Nephron progenitor cell (in vitro differentiated cells): ENCODE data around the gene TRAF3IP1.
A peak's percentile ranks its signal among the peaks of the same experiment; 100 is the strongest.

Source experiments
- DNase-seq: peaks from one replicate; pipeline ENCODE4 v3.0.0; 2021
- H3K27ac Mint-ChIP-seq: 2 replicates; pipeline ENCODE4 v1.8.0; 2021; ENCODE audit warnings: mild to moderate bottlenecking, moderate library complexity, mixed read lengths
- H3K27me3 Mint-ChIP-seq: 2 replicates; pipeline ENCODE4 v1.8.0; 2021; ENCODE audit warnings: mild to moderate bottlenecking, low read depth, mixed read lengths; ENCODE audit not compliant: poor library complexity
- H3K36me3 Mint-ChIP-seq: 2 replicates; pipeline ENCODE4 v1.8.0; 2021; ENCODE audit warnings: low read depth, mixed read lengths
- H3K4me1 Mint-ChIP-seq: 2 replicates; pipeline ENCODE4 v1.8.0; 2021; ENCODE audit warnings: mixed read lengths
- H3K4me3 Mint-ChIP-seq: 2 replicates; pipeline ENCODE4 v1.8.0; 2021; ENCODE audit warnings: mild to moderate bottlenecking, moderate library complexity, mixed read lengths
- H3K9me3 Mint-ChIP-seq: 2 replicates; pipeline ENCODE4 v1.8.0; 2021; ENCODE audit warnings: mild to moderate bottlenecking, moderate library complexity, mixed read lengths
- CTCF ChIP-seq: fragments of 200-600 bp; sonication (generic); IDR thresholded peaks from 2 replicates; pipeline ENCODE4 v1.5.0; 2021; ENCODE audit warnings: antibody characterized with exemption

TRAF3IP1 gene

GRCh38 chr2:238383135-238383534 lies 62.8 kb downstream of the TRAF3IP1 start:
- peaks cover 36% of the 10 kb centered on the region for H3K36me3 Mint-ChIP-seq
- H3K4me3 Mint-ChIP-seq, result no peak overlapping the region
- peaks cover 22% of the 10 kb centered on the region for H3K4me1 Mint-ChIP-seq
- no peaks in the 10 kb centered on the region for H3K27me3 Mint-ChIP-seq
- peaks cover 13% of the 10 kb centered on the region for H3K9me3 Mint-ChIP-seq
- no peak for TF ChIP-seq CTCF
- no peak for DNase-seq
- H3K27ac Mint-ChIP-seq, result no peak overlapping the region

- Mint-ChIP-seq H3K9me3 (peaks cover 13% of the 10 kb centered on the region), H3K4me3 (no peak overlapping the region), H3K4me1 (peaks cover 22% of the 10 kb centered on the region), H3K27me3 (no peaks in the 10 kb centered on the region), H3K36me3 (peaks cover 36% of the 10 kb centered on the region), H3K27ac (no peak overlapping the region)
- no peak for DNase-seq
- TF ChIP-seq CTCF, result no peak
These were observed 63.5 kb downstream of the TRAF3IP1 start for GRCh38 chr2:238383743-238384380.

GRCh38 chr2:238387332-238387731 lies 67.0 kb downstream of the TRAF3IP1 start:
- peaks cover 29% of the 10 kb centered on the region for H3K36me3 Mint-ChIP-seq

GRCh38 chr2:238388794-238389193 lies 68.5 kb downstream of the TRAF3IP1 start:
- peaks cover 24% of the 10 kb centered on the region for H3K4me1 Mint-ChIP-seq
- no peak for TF ChIP-seq CTCF
- H3K27ac Mint-ChIP-seq, result peak overlapping the region; percentile 89
- H3K36me3 Mint-ChIP-seq, result peaks cover 16% of the 10 kb centered on the region
- DNase-seq, result peak; percentile 50
- peaks cover 5% of the 10 kb centered on the region for H3K9me3 Mint-ChIP-seq
- H3K4me3 Mint-ChIP-seq, result no peak overlapping the region
- no peaks in the 10 kb centered on the region for H3K27me3 Mint-ChIP-seq

More at GRCh38 chr2:238387332-238387731, 67.0 kb downstream of the TRAF3IP1 start:
- peaks cover 13% of the 10 kb centered on the region for H3K9me3 Mint-ChIP-seq
- TF ChIP-seq CTCF, result no peak
- DNase-seq, result no peak
- H3K27ac Mint-ChIP-seq, result no peak overlapping the region
- H3K4me1 Mint-ChIP-seq, result peaks cover 24% of the 10 kb centered on the region
- no peak overlapping the region for H3K4me3 Mint-ChIP-seq
- H3K27me3 Mint-ChIP-seq, result no peaks in the 10 kb centered on the region

GRCh38 chr2:238389988-238390589 lies 69.8 kb downstream of the TRAF3IP1 start:
- peaks cover 24% of the 10 kb centered on the region for H3K4me1 Mint-ChIP-seq
- no peaks in the 10 kb centered on the region for H3K9me3 Mint-ChIP-seq
- no peak for DNase-seq
- H3K36me3 Mint-ChIP-seq, result peaks cover 14% of the 10 kb centered on the region
- H3K4me3 Mint-ChIP-seq, result peak overlapping the region; percentile 21
- no peak overlapping the region for H3K27ac Mint-ChIP-seq
- H3K27me3 Mint-ChIP-seq, result no peaks in the 10 kb centered on the region
- no peak for TF ChIP-seq CTCF
